GM12875 (cell line): Measurements from ENCODE around the gene PRKCA.
"Not testable (repeated sequence)": the region's sequence is repeated elsewhere in the genome, so short reads cannot be mapped to it uniquely, and the experiment has no call there.

Experiments
- H3K4me3 ChIP-seq: one replicate; pipeline ENCODE4 v1.5.1; 2011; ENCODE audit warnings: low read depth, low read length, control low read depth
- CTCF ChIP-seq: IDR thresholded peaks from 2 replicates; pipeline ENCODE4 v1.5.1; 2011; ENCODE audit warnings: low read depth, mild to moderate bottlenecking, control low read depth, inconsistent platforms, low read length, moderate library complexity, borderline replicate concordance; ENCODE audit not compliant: insufficient read depth

Gene PRKCA

GRCh38 chr17:66398617-66399016 is 96.2 kb downstream of the PRKCA start:
- no peak overlapping the region for H3K4me3 ChIP-seq
- TF ChIP-seq CTCF, result no peak

GRCh38 chr17:66399441-66399840 is 97.0 kb downstream of the PRKCA start:
- H3K4me3 ChIP-seq, result no peak overlapping the region
- TF ChIP-seq CTCF, result no peak

- H3K4me3 ChIP-seq, result not testable (repeated sequence)
Observed at GRCh38 chr17:66400041-66400688, 97.8 kb downstream of the PRKCA start.

GRCh38 chr17:66400698-66401097 is 98.3 kb downstream of the PRKCA start:
- no peak for TF ChIP-seq CTCF
- H3K4me3 ChIP-seq, result no peak overlapping the region

GRCh38 chr17:66401364-66401763 is 99.0 kb downstream of the PRKCA start:
- no peak overlapping the region for H3K4me3 ChIP-seq
- no peak for TF ChIP-seq CTCF

GRCh38 chr17:66403846-66404556 is 101.6 kb downstream of the PRKCA start:
- no peak overlapping the region for H3K4me3 ChIP-seq
- no peak for TF ChIP-seq CTCF

- H3K4me3 ChIP-seq, result no peak overlapping the region
- TF ChIP-seq CTCF, result no peak
Observed at GRCh38 chr17:66405836-66406677, 103.6 kb downstream of the PRKCA start.
